GM12874 (cell line): Measurements from ENCODE around the gene ADRA2C.

Experiments used
- CTCF ChIP-seq: IDR thresholded peaks from 2 replicates; pipeline ENCODE4 v1.5.1; 2011; ENCODE audit warnings: low read depth, mild to moderate bottlenecking, control low read depth, low read length, moderate library complexity; ENCODE audit not compliant: insufficient read depth

ADRA2C gene

GRCh38 chr4:3809028-3809427 lies 42.8 kb downstream of the ADRA2C start:
- TF ChIP-seq CTCF, result no peak

- TF ChIP-seq CTCF, result no peak
Measured at GRCh38 chr4:3809451-3810110, 43.4 kb downstream of the ADRA2C start.

GRCh38 chr4:3810111-3810680 lies 44.0 kb downstream of the ADRA2C start:
- TF ChIP-seq CTCF, result no peak

GRCh38 chr4:3810796-3811485 lies 44.8 kb downstream of the ADRA2C start:
- TF ChIP-seq CTCF, result no peak

- no peak for TF ChIP-seq CTCF
Measured at GRCh38 chr4:3811621-3812020, 45.4 kb downstream of the ADRA2C start.

- no peak for TF ChIP-seq CTCF
Measured at GRCh38 chr4:3812211-3812934, 46.2 kb downstream of the ADRA2C start.
